ENCODE results near the gene SEPTIN7. TPM values are rescaled to one million over a fixed set of nuclear protein-coding genes. Genes with fewer than 3 reads are reported as not detected.

The SEPTIN7 gene
- total RNA-seq, 1 experiment from 2014 or later = 187 TPM

GRCh38 chr7:35817930-35818329, 17.1 kb downstream of the SEPTIN7 start:
- Mint-ChIP-seq H3K27ac (ENCODE audit: low read depth, unreplicated experiment) (no peak overlapping the region), H3K4me3 (ENCODE audit: unreplicated experiment) (no peak overlapping the region), H3K9me3 (ENCODE audit: unreplicated experiment) (peaks cover 30% of the 10 kb centered on the region), H3K27me3 (ENCODE audit: insufficient read depth, unreplicated experiment) (no peaks in the 10 kb centered on the region), H3K36me3 (ENCODE audit: insufficient read depth, unreplicated experiment) (no peaks in the 10 kb centered on the region), H3K4me1 (ENCODE audit: insufficient read depth, unreplicated experiment) (peaks cover 31% of the 10 kb centered on the region)
- DNase-seq (ENCODE audit: unreplicated experiment) = no peak
- POLR2A ChIA-PET = no interaction called here
- intact Hi-C loops (cut with micrococcal nuclease) = no loop called here
- BruUV-seq (replicated peaks) = no TSS peak
- TF ChIP-seq CTCF (IDR thresholded peaks at IDR 0.05; ENCODE audit: unreplicated experiment) = no peak
- CTCF ChIA-PET = no interaction called here

- CTCF ChIA-PET = interaction anchor here (0.6 to 1.1 kb wide), 2 partner anchors 8 to 70 kb away, joined by 3 read pairs; no protein-coding TSS in a partner anchor
- no peak for TF ChIP-seq CTCF (IDR thresholded peaks at IDR 0.05; ENCODE audit: unreplicated experiment)
- POLR2A ChIA-PET = interaction anchor here (3.3 kb wide), 1 partner anchor 18 kb away, joined by 18 read pairs; the partner anchor contains the start of gene SEPTIN7
- Mint-ChIP-seq H3K9me3 (ENCODE audit: unreplicated experiment) (peaks cover 35% of the 10 kb centered on the region), H3K27me3 (ENCODE audit: insufficient read depth, unreplicated experiment) (no peaks in the 10 kb centered on the region), H3K4me1 (ENCODE audit: insufficient read depth, unreplicated experiment) (peaks cover 31% of the 10 kb centered on the region), H3K4me3 (ENCODE audit: unreplicated experiment) (no peak overlapping the region), H3K27ac (ENCODE audit: low read depth, unreplicated experiment) (no peak overlapping the region), H3K36me3 (ENCODE audit: insufficient read depth, unreplicated experiment) (no peaks in the 10 kb centered on the region)
- intact Hi-C loops (cut with micrococcal nuclease) = no loop called here
- no TSS peak for BruUV-seq (replicated peaks)
- DNase-seq (ENCODE audit: unreplicated experiment) = no peak
These were observed 17.7 kb downstream of the SEPTIN7 start for GRCh38 chr7:35818513-35818912.

- DNase-seq (ENCODE audit: unreplicated experiment) = no peak
- intact Hi-C loops (cut with micrococcal nuclease) = no loop called here
- Mint-ChIP-seq H3K36me3 (ENCODE audit: insufficient read depth, unreplicated experiment) (no peaks in the 10 kb centered on the region), H3K27ac (ENCODE audit: low read depth, unreplicated experiment) (peak overlapping the region; percentile 52), H3K4me1 (ENCODE audit: insufficient read depth, unreplicated experiment) (peaks cover 31% of the 10 kb centered on the region), H3K4me3 (ENCODE audit: unreplicated experiment) (no peak overlapping the region), H3K9me3 (ENCODE audit: unreplicated experiment) (peaks cover 38% of the 10 kb centered on the region), H3K27me3 (ENCODE audit: insufficient read depth, unreplicated experiment) (no peaks in the 10 kb centered on the region)
- CTCF ChIA-PET = interaction anchor here (0.5 to 1.1 kb wide), 5 partner anchors 9 to 487 kb away, joined by 3 to 4 read pairs (median 3); no protein-coding TSS in a partner anchor
- BruUV-seq (replicated peaks) = no TSS peak
- TF ChIP-seq CTCF (IDR thresholded peaks at IDR 0.05; ENCODE audit: unreplicated experiment) = no peak
- POLR2A ChIA-PET = interaction anchor here (3.3 kb wide), 1 partner anchor 18 kb away, joined by 18 read pairs; the partner anchor contains the start of gene SEPTIN7
These were observed 18.5 kb downstream of the SEPTIN7 start for GRCh38 chr7:35819310-35819709.

- Mint-ChIP-seq H3K4me3 (ENCODE audit: unreplicated experiment) (no peak overlapping the region), H3K27ac (ENCODE audit: low read depth, unreplicated experiment) (peak overlapping the region; percentile 52), H3K36me3 (ENCODE audit: insufficient read depth, unreplicated experiment) (no peaks in the 10 kb centered on the region), H3K4me1 (ENCODE audit: insufficient read depth, unreplicated experiment) (peaks cover 31% of the 10 kb centered on the region), H3K27me3 (ENCODE audit: insufficient read depth, unreplicated experiment) (no peaks in the 10 kb centered on the region), H3K9me3 (ENCODE audit: unreplicated experiment) (peaks cover 38% of the 10 kb centered on the region)
- no peak for TF ChIP-seq CTCF (IDR thresholded peaks at IDR 0.05; ENCODE audit: unreplicated experiment)
- ChIA-PET POLR2A (interaction anchor here (3.3 kb wide), 1 partner anchor 19 kb away, joined by 18 read pairs; the partner anchor contains the start of gene SEPTIN7), CTCF (interaction anchor here (0.5 to 0.7 kb wide), 4 partner anchors 11 to 486 kb away, joined by 3 to 5 read pairs (median 4); no protein-coding TSS in a partner anchor)
- intact Hi-C loops (cut with micrococcal nuclease) = no loop called here
- no peak for DNase-seq (ENCODE audit: unreplicated experiment)
- BruUV-seq (replicated peaks) = no TSS peak
These were observed 19.3 kb downstream of the SEPTIN7 start for GRCh38 chr7:35819954-35820703.

Data from MCF 10A (cell line).